Kidney glomerular epithelial cell (primary cell): ENCODE results near the gene RPL35.
A peak's percentile ranks its signal among the peaks of the same experiment; 100 is the strongest.

Experiments
- DNase-seq: peaks from one replicate; lab custom pipeline; 2025; lab: John Stamatoyannopoulos, UW

Gene RPL35

GRCh38 chr9:124861342-124862229 is at the start of gene RPL35, which contains the start of gene ARPC5L:
Gene RPL35 (minus strand): TSS chr9:124861957. CDS start chr9:124861912, 45 bp downstream.
Gene ARPC5L (plus strand): TSS chr9:124862130. CDS start chr9:124869291, 7,161 bp downstream.
- DNase-seq = peak; percentile 90

GRCh38 chr9:124908098-124908497 is 46.3 kb upstream of the RPL35 start:
- no peak for DNase-seq

GRCh38 chr9:124906966-124907365 is 45.2 kb upstream of the RPL35 start:
- DNase-seq = no peak

GRCh38 chr9:124899845-124900244 is 38.1 kb upstream of the RPL35 start:
- no peak for DNase-seq

- DNase-seq = no peak
Observed at GRCh38 chr9:124897570-124898460, 36.1 kb upstream of the RPL35 start.

GRCh38 chr9:124894741-124895170 is 33.0 kb upstream of the RPL35 start:
- peak; percentile 6 for DNase-seq

GRCh38 chr9:124894035-124894740 is 32.4 kb upstream of the RPL35 start:
- DNase-seq = no peak

GRCh38 chr9:124890179-124890578 is 28.4 kb upstream of the RPL35 start:
- DNase-seq = no peak

- no peak for DNase-seq
Observed at GRCh38 chr9:124889006-124889405, 27.2 kb upstream of the RPL35 start.

GRCh38 chr9:124887832-124888231 is 26.1 kb upstream of the RPL35 start:
- no peak for DNase-seq

- no peak for DNase-seq
Observed at GRCh38 chr9:124886866-124887492, 25.2 kb upstream of the RPL35 start.

- DNase-seq = no peak
Observed at GRCh38 chr9:124886461-124886860, 24.7 kb upstream of the RPL35 start.

- DNase-seq = no peak
Observed at GRCh38 chr9:124885551-124885950, 23.8 kb upstream of the RPL35 start.

- DNase-seq = no peak
Observed at GRCh38 chr9:124884376-124884775, 22.6 kb upstream of the RPL35 start.

- no peak for DNase-seq
Observed at GRCh38 chr9:124882231-124882630, 20.5 kb upstream of the RPL35 start.

GRCh38 chr9:124881138-124881743 is 19.5 kb upstream of the RPL35 start:
- DNase-seq = no peak

GRCh38 chr9:124880501-124880900 is 18.7 kb upstream of the RPL35 start:
- no peak for DNase-seq

GRCh38 chr9:124879226-124879625 is 17.5 kb upstream of the RPL35 start:
- DNase-seq = no peak

- no peak for DNase-seq
Observed at GRCh38 chr9:124878518-124878917, 16.8 kb upstream of the RPL35 start.

GRCh38 chr9:124878021-124878420 is 16.3 kb upstream of the RPL35 start:
- no peak for DNase-seq
